HEK293 (cell line): ENCODE results near the gene STOX1.
"Not testable (repeated sequence)": the region's sequence is repeated elsewhere in the genome, so short reads cannot be mapped to it uniquely, and the experiment has no call there.

ENCODE experiments used
- GLIS1 ChIP-seq: fragments of 450-650 bp; formaldehyde crosslinking; IDR thresholded peaks from 2 replicates; pipeline ENCODE4 v1.5.1; 2016; ENCODE audit warnings: missing biosample characterization, missing genetic modification characterization
- YY1 ChIP-seq: fragments of 450-650 bp; formaldehyde crosslinking; IDR thresholded peaks from 2 replicates; pipeline ENCODE4 v1.5.1; 2018; ENCODE audit warnings: missing biosample characterization, missing genetic modification characterization
- ZNF138 ChIP-seq: fragments of 450-650 bp; formaldehyde crosslinking; IDR thresholded peaks from 2 replicates; pipeline ENCODE4 v1.5.1; 2016; ENCODE audit warnings: missing biosample characterization, missing genetic modification characterization, borderline replicate concordance
- ZNF140 ChIP-seq: fragments of 450-650 bp; formaldehyde crosslinking; IDR thresholded peaks from 2 replicates; pipeline ENCODE4 v1.5.1; 2016; ENCODE audit warnings: missing biosample characterization, missing genetic modification characterization
- ZNF24 ChIP-seq: fragments of 450-650 bp; formaldehyde crosslinking; IDR thresholded peaks from 2 replicates; pipeline ENCODE4 v1.5.1; 2016; ENCODE audit warnings: missing biosample characterization, missing genetic modification characterization
- ZNF274 ChIP-seq, 2 experiments: fragments of 200-500 bp in 1 of 2; fragments of 450-650 bp in 1 of 2; sonication (Bioruptor generic) in 1 of 2; formaldehyde crosslinking in 1 of 2; IDR thresholded peaks; 2 replicates each; pipeline versions ENCODE4 v1.5.1 to v1.6.1; 2014 to 2016; ENCODE audit warnings: borderline replicate concordance in 1 of 2, inconsistent platforms in 1 of 2, low read length in 1 of 2, missing biosample characterization in 1 of 2, missing genetic modification characterization in 1 of 2
- ZNF514 ChIP-seq: fragments of 450-650 bp; formaldehyde crosslinking; IDR thresholded peaks from 2 replicates; pipeline ENCODE4 v1.5.1; 2016; ENCODE audit warnings: missing biosample characterization, missing genetic modification characterization
- ZNF624 ChIP-seq: fragments of 450-650 bp; formaldehyde crosslinking; IDR thresholded peaks from 2 replicates; pipeline ENCODE4 v1.5.1; 2017; ENCODE audit warnings: missing biosample characterization, missing genetic modification characterization
- TF ChIP-seq, protein P1 (sequence below): fragments of 450-650 bp; formaldehyde crosslinking; IDR thresholded peaks from 2 replicates; pipeline ENCODE4 v1.5.1; 2016; ENCODE audit warnings: missing biosample characterization, missing genetic modification characterization
- TF ChIP-seq, protein P2 (sequence below): fragments of 450-650 bp; formaldehyde crosslinking; IDR thresholded peaks from 2 replicates; pipeline ENCODE4 v1.5.1; 2016; ENCODE audit warnings: missing biosample characterization, missing genetic modification characterization
- TF ChIP-seq, protein P3 (sequence below): fragments of 450-650 bp; formaldehyde crosslinking; IDR thresholded peaks from 2 replicates; pipeline ENCODE4 v1.5.1; 2016; ENCODE audit warnings: missing biosample characterization, missing genetic modification characterization
- TF ChIP-seq, protein P4 (sequence below): fragments of 450-650 bp; formaldehyde crosslinking; IDR thresholded peaks from 2 replicates; pipeline ENCODE4 v1.5.1; 2016; ENCODE audit warnings: missing biosample characterization, missing genetic modification characterization

DNA sequence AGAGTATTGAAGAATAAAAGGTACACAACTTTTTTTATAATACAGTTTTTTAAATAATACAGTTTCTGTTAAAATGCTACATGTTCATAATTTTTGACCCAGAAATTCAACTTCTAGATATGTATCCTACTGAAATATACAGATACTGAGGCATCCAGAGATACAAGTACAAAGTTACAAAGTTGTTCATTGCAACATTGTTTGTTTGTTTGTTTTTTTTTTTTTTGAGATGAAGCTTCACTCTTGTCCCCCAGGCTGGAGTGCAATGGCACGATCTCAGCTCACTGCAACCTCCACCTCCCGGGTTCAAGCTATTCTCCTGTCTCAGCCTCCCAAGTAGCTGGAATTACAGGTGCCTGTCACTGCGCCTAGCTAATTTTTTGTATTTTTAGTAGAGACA is 105.5 kb downstream of the STOX1 start:
- not testable (repeated sequence) for TF ChIP-seq ZNF514 (tag by site-specific recombination); ZNF274 (IDR thresholded peaks at IDR 0.05; ENCODE audit: low read length); ZNF274 (tag by site-specific recombination; IDR thresholded peaks at IDR 0.05; ENCODE audit: borderline replicate concordance); ZNF624 (tag by site-specific recombination); ZNF140 (tag by site-specific recombination); ZNF24 (tag by site-specific recombination); ZNF138 (tag by site-specific recombination); YY1 (tag by site-specific recombination); GLIS1 (tag by site-specific recombination)
- TF ChIP-seq, protein P1, sequence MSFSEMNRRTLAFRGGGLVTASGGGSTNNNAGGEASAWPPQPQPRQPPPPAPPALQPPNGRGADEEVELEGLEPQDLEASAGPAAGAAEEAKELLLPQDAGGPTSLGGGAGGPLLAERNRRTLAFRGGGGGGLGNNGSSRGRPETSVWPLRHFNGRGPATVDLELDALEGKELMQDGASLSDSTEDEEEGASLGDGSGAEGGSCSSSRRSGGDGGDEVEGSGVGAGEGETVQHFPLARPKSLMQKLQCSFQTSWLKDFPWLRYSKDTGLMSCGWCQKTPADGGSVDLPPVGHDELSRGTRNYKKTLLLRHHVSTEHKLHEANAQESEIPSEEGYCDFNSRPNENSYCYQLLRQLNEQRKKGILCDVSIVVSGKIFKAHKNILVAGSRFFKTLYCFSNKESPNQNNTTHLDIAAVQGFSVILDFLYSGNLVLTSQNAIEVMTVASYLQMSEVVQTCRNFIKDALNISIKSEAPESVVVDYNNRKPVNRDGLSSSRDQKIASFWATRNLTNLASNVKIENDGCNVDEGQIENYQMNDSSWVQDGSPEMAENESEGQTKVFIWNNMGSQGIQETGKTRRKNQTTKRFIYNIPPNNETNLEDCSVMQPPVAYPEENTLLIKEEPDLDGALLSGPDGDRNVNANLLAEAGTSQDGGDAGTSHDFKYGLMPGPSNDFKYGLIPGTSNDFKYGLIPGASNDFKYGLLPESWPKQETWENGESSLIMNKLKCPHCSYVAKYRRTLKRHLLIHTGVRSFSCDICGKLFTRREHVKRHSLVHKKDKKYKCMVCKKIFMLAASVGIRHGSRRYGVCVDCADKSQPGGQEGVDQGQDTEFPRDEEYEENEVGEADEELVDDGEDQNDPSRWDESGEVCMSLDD (tag by site-specific recombination): not testable (repeated sequence)
- TF ChIP-seq, protein P2, sequence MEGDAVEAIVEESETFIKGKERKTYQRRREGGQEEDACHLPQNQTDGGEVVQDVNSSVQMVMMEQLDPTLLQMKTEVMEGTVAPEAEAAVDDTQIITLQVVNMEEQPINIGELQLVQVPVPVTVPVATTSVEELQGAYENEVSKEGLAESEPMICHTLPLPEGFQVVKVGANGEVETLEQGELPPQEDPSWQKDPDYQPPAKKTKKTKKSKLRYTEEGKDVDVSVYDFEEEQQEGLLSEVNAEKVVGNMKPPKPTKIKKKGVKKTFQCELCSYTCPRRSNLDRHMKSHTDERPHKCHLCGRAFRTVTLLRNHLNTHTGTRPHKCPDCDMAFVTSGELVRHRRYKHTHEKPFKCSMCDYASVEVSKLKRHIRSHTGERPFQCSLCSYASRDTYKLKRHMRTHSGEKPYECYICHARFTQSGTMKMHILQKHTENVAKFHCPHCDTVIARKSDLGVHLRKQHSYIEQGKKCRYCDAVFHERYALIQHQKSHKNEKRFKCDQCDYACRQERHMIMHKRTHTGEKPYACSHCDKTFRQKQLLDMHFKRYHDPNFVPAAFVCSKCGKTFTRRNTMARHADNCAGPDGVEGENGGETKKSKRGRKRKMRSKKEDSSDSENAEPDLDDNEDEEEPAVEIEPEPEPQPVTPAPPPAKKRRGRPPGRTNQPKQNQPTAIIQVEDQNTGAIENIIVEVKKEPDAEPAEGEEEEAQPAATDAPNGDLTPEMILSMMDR (tag by site-specific recombination): not testable (repeated sequence)
- TF ChIP-seq, protein P3, sequence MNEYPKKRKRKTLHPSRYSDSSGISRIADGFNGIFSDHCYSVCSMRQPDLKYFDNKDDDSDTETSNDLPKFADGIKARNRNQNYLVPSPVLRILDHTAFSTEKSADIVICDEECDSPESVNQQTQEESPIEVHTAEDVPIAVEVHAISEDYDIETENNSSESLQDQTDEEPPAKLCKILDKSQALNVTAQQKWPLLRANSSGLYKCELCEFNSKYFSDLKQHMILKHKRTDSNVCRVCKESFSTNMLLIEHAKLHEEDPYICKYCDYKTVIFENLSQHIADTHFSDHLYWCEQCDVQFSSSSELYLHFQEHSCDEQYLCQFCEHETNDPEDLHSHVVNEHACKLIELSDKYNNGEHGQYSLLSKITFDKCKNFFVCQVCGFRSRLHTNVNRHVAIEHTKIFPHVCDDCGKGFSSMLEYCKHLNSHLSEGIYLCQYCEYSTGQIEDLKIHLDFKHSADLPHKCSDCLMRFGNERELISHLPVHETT: not testable (repeated sequence)
- TF ChIP-seq, protein P4, sequence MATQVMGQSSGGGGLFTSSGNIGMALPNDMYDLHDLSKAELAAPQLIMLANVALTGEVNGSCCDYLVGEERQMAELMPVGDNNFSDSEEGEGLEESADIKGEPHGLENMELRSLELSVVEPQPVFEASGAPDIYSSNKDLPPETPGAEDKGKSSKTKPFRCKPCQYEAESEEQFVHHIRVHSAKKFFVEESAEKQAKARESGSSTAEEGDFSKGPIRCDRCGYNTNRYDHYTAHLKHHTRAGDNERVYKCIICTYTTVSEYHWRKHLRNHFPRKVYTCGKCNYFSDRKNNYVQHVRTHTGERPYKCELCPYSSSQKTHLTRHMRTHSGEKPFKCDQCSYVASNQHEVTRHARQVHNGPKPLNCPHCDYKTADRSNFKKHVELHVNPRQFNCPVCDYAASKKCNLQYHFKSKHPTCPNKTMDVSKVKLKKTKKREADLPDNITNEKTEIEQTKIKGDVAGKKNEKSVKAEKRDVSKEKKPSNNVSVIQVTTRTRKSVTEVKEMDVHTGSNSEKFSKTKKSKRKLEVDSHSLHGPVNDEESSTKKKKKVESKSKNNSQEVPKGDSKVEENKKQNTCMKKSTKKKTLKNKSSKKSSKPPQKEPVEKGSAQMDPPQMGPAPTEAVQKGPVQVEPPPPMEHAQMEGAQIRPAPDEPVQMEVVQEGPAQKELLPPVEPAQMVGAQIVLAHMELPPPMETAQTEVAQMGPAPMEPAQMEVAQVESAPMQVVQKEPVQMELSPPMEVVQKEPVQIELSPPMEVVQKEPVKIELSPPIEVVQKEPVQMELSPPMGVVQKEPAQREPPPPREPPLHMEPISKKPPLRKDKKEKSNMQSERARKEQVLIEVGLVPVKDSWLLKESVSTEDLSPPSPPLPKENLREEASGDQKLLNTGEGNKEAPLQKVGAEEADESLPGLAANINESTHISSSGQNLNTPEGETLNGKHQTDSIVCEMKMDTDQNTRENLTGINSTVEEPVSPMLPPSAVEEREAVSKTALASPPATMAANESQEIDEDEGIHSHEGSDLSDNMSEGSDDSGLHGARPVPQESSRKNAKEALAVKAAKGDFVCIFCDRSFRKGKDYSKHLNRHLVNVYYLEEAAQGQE: not testable (repeated sequence)
